Astrocyte (in vitro differentiated cells and primary cell): ENCODE data around the gene ZIC3.
"Not testable (repeated sequence)": the region's sequence is repeated elsewhere in the genome, so short reads cannot be mapped to it uniquely, and the experiment has no call there.

Source experiments
- CTCF ChIP-seq: IDR thresholded peaks from 2 replicates; pipeline ENCODE4 v1.5.1; 2011; ENCODE audit warnings: low read depth, mild to moderate bottlenecking, inconsistent platforms, low read length, moderate library complexity; ENCODE audit not compliant: insufficient read depth
- EZH2 ChIP-seq: IDR thresholded peaks from 2 replicates; pipeline ENCODE4 v1.6.1; 2012; ENCODE audit warnings: mild to moderate bottlenecking, low read length, inconsistent platforms; ENCODE audit not compliant: insufficient read depth

GRCh38 chrX:137552098-137552497 is 13.8 kb upstream of the ZIC3 start:
- not testable (repeated sequence) for TF ChIP-seq CTCF, EZH2
